ENCODE measurements around the gene MARCHF3.
"Not testable (repeated sequence)": the region's sequence is repeated elsewhere in the genome, so short reads cannot be mapped to it uniquely, and the experiment has no call there.

MARCHF3 gene

DNA sequence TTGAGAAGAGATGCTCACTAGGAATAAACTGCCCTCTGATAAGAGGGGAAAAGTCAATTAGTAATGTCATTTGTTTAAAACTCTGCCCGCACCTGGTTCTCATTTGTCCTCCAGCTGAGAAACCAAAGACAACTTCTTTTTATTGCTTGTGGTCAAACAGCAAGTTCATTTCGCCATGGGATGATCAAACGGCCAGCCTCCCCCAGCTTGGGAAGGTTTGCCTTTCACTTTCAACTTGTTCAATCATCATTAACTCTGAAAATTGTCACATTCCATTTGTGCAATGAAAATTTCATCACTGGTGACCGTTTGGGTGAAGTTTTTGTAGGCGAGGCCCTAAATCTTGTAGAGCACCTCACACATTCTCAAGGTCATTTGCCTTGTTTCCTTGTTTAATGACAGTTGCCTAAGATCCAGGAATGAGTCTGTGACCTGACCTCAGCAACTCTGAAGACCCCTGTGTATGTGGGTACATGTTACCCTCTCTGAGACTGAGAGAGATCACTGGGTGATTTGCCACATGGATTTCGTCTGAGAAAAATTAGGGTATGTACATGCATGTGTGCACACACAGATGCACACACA lies 117.7 kb downstream of the MARCHF3 start:
- no peaks in the 10 kb centered on the region for H3K27me3 Mint-ChIP-seq (ENCODE audit: low read depth)
- no peaks in the 10 kb centered on the region for H3K36me3 Mint-ChIP-seq (ENCODE audit: low read depth)
- peaks cover 8% of the 10 kb centered on the region for H3K9me3 Mint-ChIP-seq
- no peak for DNase-seq (ENCODE audit: low spot score)
- H3K27ac Mint-ChIP-seq, result no peak overlapping the region
- no peaks in the 10 kb centered on the region for H3K4me1 Mint-ChIP-seq (ENCODE audit: low read depth)
- no peak overlapping the region for H3K4me3 Mint-ChIP-seq

DNA sequence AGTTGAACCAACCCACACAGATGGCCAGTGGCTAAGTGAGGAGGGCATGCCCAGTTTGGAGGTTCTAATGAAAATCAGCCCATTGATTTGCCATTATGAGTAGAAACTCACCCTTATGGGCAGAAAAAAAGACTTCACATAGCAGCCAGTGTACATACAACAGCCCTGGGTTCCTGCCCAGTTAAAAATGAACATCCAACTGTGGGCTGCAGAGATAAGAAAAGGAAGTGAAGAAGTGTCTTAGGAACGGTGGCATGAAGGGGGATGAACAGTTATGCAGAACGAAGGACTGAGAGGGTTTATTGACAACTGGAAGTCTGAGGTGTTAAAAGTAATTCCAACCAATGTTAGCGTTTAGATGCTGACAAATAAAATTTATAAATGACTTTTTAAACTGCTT lies 118.4 kb downstream of the MARCHF3 start:
- peaks cover 8% of the 10 kb centered on the region for H3K9me3 Mint-ChIP-seq
- H3K27ac Mint-ChIP-seq, result no peak overlapping the region
- no peak overlapping the region for H3K4me3 Mint-ChIP-seq
- no peaks in the 10 kb centered on the region for H3K27me3 Mint-ChIP-seq (ENCODE audit: low read depth)
- no peaks in the 10 kb centered on the region for H3K4me1 Mint-ChIP-seq (ENCODE audit: low read depth)
- DNase-seq (ENCODE audit: low spot score), result no peak
- H3K36me3 Mint-ChIP-seq (ENCODE audit: low read depth), result no peaks in the 10 kb centered on the region

DNA sequence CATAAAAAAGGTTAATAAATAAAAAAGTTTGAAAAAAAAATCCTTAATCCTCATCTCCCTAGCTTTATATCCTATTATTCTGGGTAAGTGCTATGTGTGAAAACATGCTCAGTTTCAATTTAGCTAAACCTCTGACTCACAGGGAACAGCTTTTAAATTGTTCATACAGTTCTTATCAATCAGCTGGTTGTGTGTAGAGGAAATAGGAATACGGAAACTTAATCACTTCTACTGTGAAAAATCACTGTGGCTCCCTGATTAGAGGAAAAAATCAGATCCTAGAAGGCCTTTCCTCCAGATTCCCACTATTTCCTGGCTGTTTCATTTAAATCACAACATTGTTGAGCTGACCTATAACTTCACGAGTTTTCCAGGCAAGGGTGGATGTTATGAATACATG lies 120.5 kb downstream of the MARCHF3 start:
- no peak overlapping the region for H3K27ac Mint-ChIP-seq
- no peak overlapping the region for H3K4me3 Mint-ChIP-seq
- no peaks in the 10 kb centered on the region for H3K4me1 Mint-ChIP-seq (ENCODE audit: low read depth)
- no peaks in the 10 kb centered on the region for H3K27me3 Mint-ChIP-seq (ENCODE audit: low read depth)
- DNase-seq (ENCODE audit: low spot score), result no peak
- peaks cover 12% of the 10 kb centered on the region for H3K9me3 Mint-ChIP-seq
- H3K36me3 Mint-ChIP-seq (ENCODE audit: low read depth), result no peaks in the 10 kb centered on the region

GRCh38 chr5:126904407-126904806 lies 126.0 kb downstream of the MARCHF3 start:
- H3K4me3 Mint-ChIP-seq; H3K9me3 Mint-ChIP-seq; H3K4me1 Mint-ChIP-seq (ENCODE audit: low read depth); DNase-seq (ENCODE audit: low spot score); H3K27me3 Mint-ChIP-seq (ENCODE audit: low read depth); H3K36me3 Mint-ChIP-seq (ENCODE audit: low read depth); H3K27ac Mint-ChIP-seq: not testable (repeated sequence)

GRCh38 chr5:126900796-126901195 lies 129.6 kb downstream of the MARCHF3 start:
- H3K4me1 Mint-ChIP-seq (ENCODE audit: low read depth), result no peaks in the 10 kb centered on the region
- no peak overlapping the region for H3K4me3 Mint-ChIP-seq
- no peak overlapping the region for H3K27ac Mint-ChIP-seq
- H3K36me3 Mint-ChIP-seq (ENCODE audit: low read depth), result no peaks in the 10 kb centered on the region
- H3K27me3 Mint-ChIP-seq (ENCODE audit: low read depth), result no peaks in the 10 kb centered on the region
- no peak for DNase-seq (ENCODE audit: low spot score)
- H3K9me3 Mint-ChIP-seq, result no peaks in the 10 kb centered on the region

DNA sequence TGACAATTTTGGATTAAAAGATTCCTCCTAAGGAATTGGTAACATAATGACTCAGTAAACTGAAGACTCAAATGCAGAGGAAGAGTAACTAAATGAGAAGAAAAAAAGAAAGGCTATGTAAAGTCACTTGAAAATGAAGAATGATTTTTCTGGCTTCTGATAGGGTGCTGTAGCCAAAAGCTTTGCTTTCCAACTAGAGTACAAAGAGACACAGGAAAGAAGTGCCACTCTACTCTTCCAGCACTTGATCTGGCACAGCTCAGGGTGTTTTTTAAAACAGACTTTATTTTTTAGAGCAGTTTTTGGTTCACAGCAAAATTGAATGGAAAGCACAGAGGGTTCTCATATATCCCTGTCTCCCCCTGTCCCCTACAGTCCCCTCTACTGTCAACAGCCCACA lies 130.9 kb downstream of the MARCHF3 start:
- Mint-ChIP-seq H3K4me1 (ENCODE audit: low read depth) (no peaks in the 10 kb centered on the region), H3K9me3 (peaks cover 6% of the 10 kb centered on the region), H3K4me3 (no peak overlapping the region), H3K36me3 (ENCODE audit: low read depth) (no peaks in the 10 kb centered on the region), H3K27ac (no peak overlapping the region), H3K27me3 (ENCODE audit: low read depth) (no peaks in the 10 kb centered on the region)
- DNase-seq (ENCODE audit: low spot score), result no peak

DNA sequence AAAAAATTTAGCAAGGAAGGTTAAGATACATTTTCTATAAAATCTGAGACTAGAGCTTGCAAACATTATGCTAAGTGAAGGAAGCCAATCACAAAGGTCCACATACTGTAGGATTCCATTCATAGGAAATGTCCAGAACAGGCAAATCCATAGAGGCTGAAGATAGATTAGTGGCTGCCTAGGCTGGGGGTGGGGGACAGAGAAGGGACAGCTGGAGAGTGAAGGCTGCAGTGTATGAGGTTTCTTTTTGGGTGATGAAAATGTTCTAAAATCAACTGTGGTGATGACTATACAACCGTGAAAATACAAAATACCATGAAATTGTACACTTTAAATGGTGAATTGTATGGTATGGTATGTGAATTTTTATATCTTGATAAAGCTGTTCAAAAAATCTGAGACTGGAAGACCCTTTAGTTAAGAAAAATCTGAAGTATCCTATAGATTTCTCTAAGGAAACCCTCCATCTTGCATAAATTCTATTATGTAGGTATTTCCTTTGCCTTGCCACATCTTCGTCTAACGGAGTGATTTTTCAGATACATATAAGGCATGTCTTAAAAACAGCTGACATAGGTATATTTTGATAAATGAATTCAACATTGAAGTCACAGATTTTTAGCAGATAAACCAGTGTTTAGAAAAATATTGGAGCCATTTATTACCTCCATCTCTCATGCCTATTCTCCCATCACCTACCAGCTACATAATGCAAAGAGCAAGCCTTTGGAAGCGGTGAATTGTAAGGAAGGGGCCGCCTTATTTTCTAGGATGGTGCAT lies 132.3 kb downstream of the MARCHF3 start:
- Mint-ChIP-seq H3K27me3 (ENCODE audit: low read depth) (no peaks in the 10 kb centered on the region), H3K4me1 (ENCODE audit: low read depth) (no peaks in the 10 kb centered on the region), H3K36me3 (ENCODE audit: low read depth) (no peaks in the 10 kb centered on the region), H3K9me3 (peaks cover 6% of the 10 kb centered on the region), H3K4me3 (no peak overlapping the region), H3K27ac (no peak overlapping the region)
- no peak for DNase-seq (ENCODE audit: low spot score)

DNA sequence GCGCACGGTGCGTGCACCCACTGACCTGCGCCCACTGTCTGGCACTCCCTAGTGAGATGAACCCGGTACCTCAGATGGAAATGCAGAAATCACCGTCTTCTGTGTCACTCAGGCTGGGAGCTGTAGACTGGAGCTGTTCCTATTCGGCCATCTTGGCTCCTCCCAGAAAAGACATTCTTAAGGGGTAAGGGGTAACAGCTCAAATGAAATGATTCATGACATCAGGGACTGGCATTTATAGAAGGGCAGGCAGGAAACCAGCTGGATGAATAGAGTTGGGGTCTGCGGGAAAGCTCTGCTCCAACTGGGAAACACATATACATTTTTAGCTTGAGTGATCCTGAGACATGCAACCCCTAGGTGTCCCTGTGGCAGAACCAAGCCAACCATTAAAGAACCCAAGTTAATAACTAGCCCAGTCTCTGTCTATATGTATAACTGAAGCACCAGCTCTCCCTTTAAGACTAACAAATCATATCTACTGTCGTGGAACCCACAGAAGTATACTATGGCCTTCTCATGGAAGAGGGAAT lies 134.1 kb downstream of the MARCHF3 start:
- Mint-ChIP-seq H3K27me3 (ENCODE audit: low read depth) (no peaks in the 10 kb centered on the region), H3K27ac (no peak overlapping the region), H3K4me3 (no peak overlapping the region), H3K4me1 (ENCODE audit: low read depth) (no peaks in the 10 kb centered on the region), H3K9me3 (peaks cover 6% of the 10 kb centered on the region), H3K36me3 (ENCODE audit: low read depth) (no peaks in the 10 kb centered on the region)
- DNase-seq (ENCODE audit: low spot score), result no peak

GRCh38 chr5:126895712-126896111 lies 134.6 kb downstream of the MARCHF3 start:
- DNase-seq (ENCODE audit: low spot score); H3K4me3 Mint-ChIP-seq; H3K36me3 Mint-ChIP-seq (ENCODE audit: low read depth); H3K9me3 Mint-ChIP-seq; H3K27me3 Mint-ChIP-seq (ENCODE audit: low read depth); H3K4me1 Mint-ChIP-seq (ENCODE audit: low read depth); H3K27ac Mint-ChIP-seq: not testable (repeated sequence)

GRCh38 chr5:126890414-126890813 lies 139.9 kb downstream of the MARCHF3 start:
- H3K27ac Mint-ChIP-seq; DNase-seq (ENCODE audit: low spot score); H3K36me3 Mint-ChIP-seq (ENCODE audit: low read depth); H3K4me1 Mint-ChIP-seq (ENCODE audit: low read depth); H3K27me3 Mint-ChIP-seq (ENCODE audit: low read depth); H3K9me3 Mint-ChIP-seq; H3K4me3 Mint-ChIP-seq: not testable (repeated sequence)

DNA sequence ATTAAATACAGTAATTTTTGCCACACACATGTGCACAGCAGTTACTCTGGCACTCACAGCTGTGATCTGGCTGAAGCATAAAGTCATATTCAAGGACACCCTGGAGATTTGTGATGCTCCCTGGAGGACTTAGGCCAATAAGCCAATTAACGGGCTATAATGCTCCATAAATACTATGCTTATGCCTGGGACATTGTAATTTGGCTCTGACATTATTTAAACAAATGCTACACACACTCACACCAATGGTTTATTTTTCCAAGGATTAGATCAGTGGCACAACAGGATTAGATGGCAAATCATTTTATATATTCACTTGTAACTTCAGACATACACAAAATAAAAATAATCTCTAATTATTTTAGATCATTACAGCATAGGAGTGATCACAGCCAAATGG lies 142.2 kb downstream of the MARCHF3 start:
- Mint-ChIP-seq H3K27me3 (ENCODE audit: low read depth) (no peaks in the 10 kb centered on the region), H3K4me1 (ENCODE audit: low read depth) (no peaks in the 10 kb centered on the region), H3K36me3 (ENCODE audit: low read depth) (no peaks in the 10 kb centered on the region), H3K9me3 (no peaks in the 10 kb centered on the region), H3K4me3 (no peak overlapping the region), H3K27ac (no peak overlapping the region)
- DNase-seq (ENCODE audit: low spot score), result no peak

DNA sequence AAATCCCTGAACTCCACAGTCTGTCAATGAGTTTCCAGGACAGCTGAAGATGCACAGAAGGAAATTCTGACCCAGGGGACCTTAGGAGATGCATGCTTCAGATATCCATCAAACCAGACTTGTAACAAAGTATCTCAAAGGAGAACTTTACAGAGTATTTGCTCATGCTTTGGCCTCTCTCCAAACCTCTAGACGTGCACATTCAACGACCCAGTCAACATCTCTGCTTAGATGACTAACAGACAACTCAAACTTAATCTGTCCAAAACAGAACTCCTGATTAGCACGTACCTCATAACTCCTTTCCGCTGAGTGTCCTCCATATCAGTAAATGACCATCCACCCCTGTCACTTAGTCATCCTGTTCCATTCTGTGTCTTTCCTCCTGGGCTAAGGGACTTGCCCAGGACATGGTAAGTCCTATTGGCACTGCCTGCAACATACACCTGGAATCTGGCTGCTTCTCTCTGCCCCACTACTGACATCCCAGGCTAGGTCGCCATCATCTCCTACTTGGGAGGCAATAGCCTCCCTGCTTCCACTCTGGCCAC lies 146.0 kb downstream of the MARCHF3 start:
- Mint-ChIP-seq H3K4me1 (ENCODE audit: low read depth) (no peaks in the 10 kb centered on the region), H3K27me3 (ENCODE audit: low read depth) (no peaks in the 10 kb centered on the region), H3K27ac (no peak overlapping the region), H3K36me3 (ENCODE audit: low read depth) (no peaks in the 10 kb centered on the region), H3K9me3 (no peaks in the 10 kb centered on the region), H3K4me3 (no peak overlapping the region)
- DNase-seq (ENCODE audit: low spot score), result no peak

- Mint-ChIP-seq H3K4me3 (no peak overlapping the region), H3K9me3 (no peaks in the 10 kb centered on the region), H3K27me3 (ENCODE audit: low read depth) (no peaks in the 10 kb centered on the region), H3K4me1 (ENCODE audit: low read depth) (no peaks in the 10 kb centered on the region), H3K27ac (no peak overlapping the region), H3K36me3 (ENCODE audit: low read depth) (no peaks in the 10 kb centered on the region)
- no peak for DNase-seq (ENCODE audit: low spot score)
Observed at GRCh38 chr5:126883564-126884245, 146.7 kb downstream of the MARCHF3 start.
